ENCODE measurements around the gene SH3BP1.
"Not testable (repeated sequence)": the region's sequence is repeated elsewhere in the genome, so short reads cannot be mapped to it uniquely, and the experiment has no call there.

SH3BP1 gene, protein sequence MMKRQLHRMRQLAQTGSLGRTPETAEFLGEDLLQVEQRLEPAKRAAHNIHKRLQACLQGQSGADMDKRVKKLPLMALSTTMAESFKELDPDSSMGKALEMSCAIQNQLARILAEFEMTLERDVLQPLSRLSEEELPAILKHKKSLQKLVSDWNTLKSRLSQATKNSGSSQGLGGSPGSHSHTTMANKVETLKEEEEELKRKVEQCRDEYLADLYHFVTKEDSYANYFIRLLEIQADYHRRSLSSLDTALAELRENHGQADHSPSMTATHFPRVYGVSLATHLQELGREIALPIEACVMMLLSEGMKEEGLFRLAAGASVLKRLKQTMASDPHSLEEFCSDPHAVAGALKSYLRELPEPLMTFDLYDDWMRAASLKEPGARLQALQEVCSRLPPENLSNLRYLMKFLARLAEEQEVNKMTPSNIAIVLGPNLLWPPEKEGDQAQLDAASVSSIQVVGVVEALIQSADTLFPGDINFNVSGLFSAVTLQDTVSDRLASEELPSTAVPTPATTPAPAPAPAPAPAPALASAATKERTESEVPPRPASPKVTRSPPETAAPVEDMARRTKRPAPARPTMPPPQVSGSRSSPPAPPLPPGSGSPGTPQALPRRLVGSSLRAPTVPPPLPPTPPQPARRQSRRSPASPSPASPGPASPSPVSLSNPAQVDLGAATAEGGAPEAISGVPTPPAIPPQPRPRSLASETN

DNA sequence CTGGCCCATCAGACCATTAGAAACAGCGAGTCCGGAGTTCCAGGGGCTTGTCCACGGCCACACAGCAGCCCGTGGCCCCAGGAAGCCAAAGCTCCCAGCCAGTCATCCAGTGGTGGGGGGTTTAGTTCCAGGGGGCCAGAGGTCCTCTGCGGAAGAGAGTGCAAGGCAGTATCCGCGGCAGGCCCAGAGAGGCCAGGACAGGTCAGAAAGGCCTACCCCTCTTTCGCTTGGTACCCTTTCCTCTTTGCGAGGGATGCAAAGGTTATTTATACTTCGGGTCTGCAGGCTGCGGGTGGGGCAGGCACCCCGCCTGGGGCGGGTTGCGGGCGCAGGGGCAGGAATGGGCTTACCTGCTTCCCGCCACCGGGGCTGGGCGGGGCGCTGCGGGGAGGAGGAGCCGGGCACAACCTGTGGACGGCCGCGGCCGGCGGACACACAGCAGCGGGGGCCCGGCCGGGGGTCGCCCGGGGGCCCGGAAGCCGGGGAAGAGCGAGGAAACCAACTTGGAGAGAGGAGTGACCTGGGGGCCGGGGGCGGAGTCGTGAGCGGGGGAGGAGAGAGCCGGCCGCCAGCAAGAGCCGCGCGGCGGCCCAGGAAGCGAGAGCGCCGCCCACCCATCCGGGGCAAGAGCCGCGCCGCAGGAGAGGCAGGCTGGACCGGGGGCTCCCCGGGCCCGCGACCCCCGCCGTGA is at the start of gene SH3BP1:
Gene SH3BP1, plus strand, starts transcription at position 600 of the 691 bp plus-strand sequence. CDS start 119 bp downstream, outside the sequence.
- DNase-seq = peak; percentile 31 to 61

DNA sequence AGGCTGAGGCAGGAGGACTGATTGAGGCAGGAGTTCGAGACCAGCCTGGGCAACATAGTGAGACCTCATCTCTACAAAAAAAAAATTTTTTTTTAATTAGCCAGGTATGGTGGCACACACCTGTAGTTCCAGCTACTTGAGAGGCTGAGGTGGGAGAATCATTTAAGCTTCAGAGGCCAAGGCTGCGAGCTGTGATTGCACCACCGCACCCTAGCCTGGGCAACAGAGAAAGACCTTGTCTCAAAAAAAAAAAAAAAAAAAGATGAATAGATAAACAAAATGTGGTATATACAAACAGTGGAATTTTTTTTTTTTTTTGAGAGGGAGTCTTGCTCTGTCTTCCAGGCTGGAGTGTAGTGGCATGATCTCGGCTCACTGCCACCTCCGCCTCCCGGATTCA is 48.4 kb upstream of the SH3BP1 start:
- not testable (repeated sequence) for DNase-seq

DNA sequence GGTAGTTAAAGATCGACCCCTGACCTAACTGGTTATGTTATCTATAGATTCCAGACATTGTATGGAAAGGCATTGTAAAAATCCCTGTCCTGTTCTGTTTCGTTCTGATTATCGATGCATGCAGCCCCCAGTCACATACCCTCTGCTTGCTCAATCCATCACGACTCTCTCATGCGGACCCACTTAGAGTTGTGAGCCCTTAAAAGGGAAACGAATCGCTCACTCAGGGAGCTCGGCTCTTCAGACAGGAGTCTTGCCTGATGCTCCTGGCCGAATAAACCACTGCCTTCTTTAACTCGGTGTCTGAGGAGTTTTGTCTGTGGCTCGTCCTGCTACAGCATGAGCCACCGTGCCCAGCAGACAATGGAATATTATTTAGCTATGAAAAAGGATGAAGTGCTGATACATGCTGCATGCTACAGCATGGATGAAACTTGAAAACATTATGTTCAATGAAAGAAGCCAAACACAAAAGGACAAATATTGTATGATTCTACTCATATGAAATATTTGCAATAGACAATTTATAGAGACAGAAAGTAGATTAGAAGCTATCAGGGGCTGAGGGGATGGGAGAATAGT is 47.6 kb upstream of the SH3BP1 start:
- DNase-seq = no peak

DNA sequence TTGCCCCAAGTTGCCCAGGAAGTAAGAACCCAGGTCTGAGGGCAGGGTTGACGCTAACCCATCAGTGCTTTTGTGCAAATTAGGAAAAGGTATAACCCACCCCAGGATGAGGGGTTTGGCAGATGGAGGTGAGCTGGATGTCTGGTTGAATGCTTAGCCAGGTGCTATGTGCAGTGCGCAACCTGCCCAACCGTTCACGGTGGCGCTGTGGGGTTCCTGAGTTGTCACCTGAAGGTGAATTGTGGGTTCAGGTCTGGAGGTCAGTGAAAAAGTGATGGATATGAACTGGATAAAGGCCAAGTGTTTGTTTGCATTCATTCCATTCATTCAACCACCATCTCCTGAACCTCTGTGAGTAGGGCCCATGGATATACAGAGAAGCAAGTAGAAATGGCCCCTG is 45.2 kb upstream of the SH3BP1 start:
- DNase-seq = no peak

DNA sequence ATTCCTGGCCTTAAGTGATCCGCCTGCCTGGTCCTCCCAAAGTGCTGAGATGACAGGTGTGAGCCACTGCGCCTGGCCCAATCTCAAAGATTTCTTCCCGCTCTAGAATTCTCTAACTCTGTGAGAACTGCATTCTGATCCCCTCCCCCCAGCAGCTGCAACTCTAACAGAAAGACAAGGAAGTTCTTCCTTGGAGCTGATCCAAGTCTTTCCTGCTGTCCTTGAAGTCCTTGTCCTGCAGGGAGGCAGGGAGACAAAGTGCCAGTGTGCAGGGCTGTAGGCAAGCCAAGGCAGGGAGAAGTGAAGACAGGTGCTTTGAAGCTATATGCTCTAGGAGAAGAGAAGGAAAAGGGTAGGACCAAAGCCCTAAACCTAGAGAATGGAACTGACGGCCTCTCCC is 40.3 kb upstream of the SH3BP1 start:
- no peak for DNase-seq

DNA sequence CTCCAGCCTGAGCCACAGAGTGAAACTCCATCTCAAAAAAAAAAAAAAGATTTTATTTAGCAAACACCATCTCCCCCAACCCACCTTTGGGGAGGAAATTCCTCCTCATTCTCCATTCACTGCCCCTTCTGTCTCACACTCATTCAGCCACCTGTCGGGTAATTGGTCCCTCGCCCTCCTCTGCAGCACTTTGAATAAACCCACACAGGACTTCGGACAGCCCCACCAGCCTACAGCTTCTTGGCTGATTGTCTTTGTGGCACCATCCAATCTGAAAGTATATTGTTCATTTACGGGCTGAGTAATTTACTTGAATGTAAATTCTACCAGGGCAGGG is 38.3 kb upstream of the SH3BP1 start:
- DNase-seq = no peak

DNA sequence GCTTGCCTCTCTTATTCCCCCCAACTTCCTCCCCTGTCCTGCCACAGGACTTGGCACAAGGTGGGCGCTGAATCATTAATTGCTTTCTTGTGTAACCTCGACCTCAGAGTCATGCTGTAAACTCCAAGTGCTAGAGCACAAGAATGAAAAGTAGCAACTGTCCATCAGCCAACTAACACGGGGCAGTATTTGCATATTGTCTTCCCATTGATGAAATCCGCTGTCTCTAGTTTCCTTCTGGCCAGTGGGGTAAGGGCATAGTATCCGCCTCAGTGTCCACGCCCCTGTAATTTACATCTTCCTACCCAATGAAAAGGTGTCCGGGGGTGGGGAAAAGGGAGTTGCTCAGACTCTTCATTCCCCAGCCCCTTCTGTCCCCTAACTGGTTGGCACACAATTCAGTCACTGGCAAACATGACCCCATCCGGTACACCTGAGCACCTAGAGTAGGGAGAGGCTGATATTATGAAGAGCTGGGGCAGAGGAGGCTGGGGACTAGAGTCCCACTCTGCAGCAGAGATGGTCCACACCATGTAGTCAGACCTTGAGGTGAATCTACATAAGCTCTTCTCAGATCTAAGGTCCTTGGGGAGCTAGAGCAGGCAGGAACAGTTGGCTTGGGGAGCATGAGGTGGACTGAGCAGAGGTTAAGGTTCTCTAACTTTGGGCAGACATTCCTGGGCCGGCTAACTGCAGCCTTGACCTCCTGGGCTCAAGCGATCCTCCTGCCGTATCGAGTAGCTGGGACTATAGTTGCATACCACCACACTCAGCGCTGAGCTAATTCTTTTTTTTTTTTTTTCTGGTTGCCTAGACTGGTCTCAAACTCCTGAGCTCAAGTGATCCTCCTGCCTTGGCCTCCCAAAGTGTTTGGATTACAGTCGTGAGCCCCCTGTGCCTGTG is 37.7 kb upstream of the SH3BP1 start:
- no peak for DNase-seq

DNA sequence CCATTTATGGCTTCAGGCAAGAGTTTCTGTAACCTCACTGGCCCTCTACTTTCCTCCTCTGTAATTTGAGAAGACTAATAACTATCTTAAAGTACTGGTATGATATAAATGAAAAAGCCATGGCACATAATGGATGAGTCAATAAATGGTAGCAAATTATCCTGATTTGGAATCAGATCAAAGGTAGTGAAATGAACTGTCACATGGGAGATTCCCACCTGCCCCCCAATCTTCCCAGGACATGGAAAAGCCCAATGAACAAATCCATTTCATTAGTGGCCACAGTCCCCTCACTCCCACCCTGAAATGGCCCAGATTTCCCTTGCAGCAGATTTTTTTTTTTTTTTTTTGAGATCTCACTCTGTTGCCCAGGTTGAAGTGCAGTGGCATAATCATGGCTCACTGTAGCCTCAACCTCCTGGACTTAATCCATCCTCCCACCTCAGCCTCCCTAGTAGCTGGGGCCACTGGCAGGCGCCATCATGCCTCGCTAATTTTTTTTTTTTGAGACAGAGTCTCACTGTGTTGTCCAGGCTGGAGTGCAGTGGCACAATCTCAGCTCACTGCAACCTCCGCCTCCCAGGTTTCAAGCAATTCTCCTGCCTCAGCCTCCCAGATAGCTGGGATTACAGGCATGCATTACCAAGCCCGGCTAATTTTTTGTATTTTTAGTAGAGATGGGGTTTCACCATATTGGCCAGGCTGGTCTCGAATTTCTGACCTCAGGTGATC is 36.8 kb upstream of the SH3BP1 start:
- not testable (repeated sequence) for DNase-seq

DNA sequence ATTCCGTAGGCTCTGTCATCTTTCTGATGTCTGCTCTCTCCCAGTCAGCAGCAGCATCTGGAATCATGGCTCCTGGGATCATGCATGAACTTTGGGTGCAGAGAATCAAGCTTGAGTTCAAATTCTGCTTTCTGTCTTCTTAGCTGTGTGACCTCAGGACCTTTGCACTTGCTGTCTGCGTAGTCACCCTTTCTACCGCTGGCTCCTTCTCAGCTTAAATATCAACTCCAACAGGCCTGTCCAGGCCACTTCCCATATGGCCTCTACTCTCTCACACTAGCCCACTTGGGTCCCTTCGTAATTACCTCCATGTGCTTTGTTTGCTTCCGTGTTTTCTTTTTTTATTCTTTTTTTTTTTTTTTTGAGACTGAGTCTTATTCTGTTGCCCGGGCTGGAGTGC is 35.4 kb upstream of the SH3BP1 start:
- DNase-seq = no peak

DNA sequence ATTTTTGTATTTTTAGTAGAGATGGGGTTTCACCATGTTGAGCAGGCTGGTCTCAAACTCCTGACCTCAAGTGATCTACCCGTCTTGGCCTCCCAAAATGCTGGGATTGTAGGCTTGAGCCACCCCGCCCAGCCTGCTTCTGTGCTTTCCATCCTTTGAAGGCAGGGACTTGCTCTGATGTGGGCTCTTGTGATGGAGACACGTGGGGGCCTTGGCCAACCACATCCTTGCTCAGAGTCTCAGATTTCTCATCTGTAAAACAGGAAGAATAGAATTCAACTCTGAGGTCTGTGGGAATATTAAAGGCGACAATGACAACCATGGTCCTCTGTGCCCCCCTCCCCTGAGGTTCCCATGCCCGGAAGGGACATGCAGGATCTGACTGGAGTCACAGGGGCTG is 34.6 kb upstream of the SH3BP1 start:
- DNase-seq = peak; percentile 53 to 73

DNA sequence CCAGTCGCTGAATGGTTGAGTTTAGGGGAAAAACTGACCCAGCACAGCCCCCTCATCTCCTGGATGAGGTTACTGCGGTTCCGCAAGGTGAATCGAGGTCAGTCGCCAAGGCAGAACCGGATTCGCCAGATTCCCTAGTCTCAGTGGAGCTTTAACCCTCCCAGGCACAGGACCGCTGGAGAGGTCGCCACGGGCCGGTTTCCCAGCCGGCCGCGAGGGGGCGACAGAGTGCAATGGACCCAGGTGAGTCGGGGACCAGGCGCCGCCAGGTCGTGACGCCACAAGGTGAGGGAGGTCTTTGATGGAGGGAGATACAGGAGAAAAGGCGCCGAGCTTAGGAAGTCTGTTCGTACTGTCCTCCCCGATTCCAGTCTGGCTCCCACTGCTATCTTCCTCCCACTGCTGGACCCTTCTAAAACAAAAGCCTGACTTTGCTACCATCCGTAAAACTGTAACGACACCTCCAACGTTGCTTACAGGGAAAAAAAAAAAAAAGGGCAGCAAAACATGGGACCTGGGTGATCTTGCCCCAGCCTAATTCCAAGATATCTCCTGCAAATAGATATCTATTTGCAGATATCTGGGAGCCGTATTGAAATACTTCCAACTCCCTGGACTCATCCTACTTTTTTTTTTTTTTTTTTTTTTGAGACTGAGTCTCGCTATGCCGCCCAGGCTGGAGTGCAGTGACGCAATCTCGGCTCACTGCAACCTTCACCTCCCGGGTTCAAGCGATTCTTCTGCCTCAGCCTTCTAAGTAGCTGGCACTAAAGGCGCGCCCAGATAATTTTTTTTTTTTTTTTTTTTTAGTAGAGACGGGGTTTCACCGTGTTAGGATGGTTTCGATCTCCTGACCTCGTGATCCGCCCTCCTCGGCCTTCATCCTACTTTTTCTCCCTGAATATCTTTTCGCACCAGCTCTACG is 32.2 kb upstream of the SH3BP1 start:
- DNase-seq = peak; percentile 90

DNA sequence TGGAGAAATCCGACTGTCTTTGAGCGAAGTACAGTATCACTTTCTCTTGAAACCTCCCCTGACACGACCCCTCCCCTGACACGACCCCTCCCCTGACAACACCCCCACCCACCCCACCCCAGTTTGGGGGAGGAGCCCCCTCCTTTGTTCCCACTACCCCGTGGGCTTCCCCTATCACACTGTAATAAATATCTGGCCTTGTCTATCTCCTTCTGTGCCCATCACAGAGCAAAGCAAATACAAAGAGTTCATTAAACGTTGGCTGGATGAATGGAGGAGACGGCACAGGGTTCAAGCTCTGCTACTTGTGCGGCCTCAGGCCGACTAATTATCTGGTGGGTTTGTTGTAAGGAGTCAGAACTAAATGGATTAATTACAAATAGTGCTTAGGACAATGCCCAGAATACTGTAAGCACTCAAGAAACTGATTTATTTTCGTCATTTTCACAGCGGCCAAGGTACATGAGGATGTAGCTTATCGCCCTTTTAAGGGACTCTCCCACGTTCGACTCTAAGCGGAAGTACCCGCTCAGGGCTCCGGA is 31.5 kb upstream of the SH3BP1 start:
- no peak for DNase-seq

DNA sequence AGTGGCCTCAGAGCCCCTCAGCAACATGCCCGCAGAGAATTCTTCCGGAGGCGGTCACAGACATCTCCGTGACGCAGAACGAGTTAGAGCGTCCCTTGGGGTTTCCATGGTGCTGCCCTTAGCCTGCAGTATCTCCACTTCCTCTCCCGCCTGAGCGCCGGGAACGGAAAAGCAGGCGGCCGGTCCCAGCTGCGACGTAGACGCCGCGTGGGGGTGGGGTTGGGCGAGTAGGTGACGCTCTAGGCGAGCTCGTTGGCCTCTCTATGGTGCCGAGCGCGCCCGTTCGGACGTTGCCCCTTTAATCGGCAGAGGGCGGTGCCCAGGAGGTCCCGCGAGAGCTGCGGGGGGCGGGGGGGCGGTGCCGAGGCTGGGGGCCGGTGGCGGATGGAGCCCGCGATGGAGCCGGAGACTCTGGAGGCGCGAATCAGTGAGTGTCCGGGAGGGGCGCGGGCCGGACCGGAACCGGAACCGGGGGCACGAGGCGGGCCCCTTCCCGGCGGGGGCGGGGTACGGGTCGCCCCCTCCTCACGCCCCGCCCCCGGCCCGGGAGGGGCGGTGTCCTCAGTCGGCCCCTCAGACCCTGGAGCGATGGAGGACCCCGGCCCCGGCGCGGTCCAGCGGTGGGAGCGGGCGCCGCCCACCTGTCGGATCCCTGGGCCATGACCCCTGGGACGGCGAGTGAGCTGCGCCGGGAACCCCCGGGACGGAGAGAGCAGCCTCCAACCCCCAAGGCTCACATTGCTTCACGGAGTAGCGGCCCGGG is 30.8 kb upstream of the SH3BP1 start, which contains the start of gene GGA1:
Gene GGA1, plus strand, starts transcription at position 358 of the 763 bp plus-strand sequence. Its CDS starts 27 bp downstream, at position 385.
- DNase-seq = peak; percentile 97 to 99

DNA sequence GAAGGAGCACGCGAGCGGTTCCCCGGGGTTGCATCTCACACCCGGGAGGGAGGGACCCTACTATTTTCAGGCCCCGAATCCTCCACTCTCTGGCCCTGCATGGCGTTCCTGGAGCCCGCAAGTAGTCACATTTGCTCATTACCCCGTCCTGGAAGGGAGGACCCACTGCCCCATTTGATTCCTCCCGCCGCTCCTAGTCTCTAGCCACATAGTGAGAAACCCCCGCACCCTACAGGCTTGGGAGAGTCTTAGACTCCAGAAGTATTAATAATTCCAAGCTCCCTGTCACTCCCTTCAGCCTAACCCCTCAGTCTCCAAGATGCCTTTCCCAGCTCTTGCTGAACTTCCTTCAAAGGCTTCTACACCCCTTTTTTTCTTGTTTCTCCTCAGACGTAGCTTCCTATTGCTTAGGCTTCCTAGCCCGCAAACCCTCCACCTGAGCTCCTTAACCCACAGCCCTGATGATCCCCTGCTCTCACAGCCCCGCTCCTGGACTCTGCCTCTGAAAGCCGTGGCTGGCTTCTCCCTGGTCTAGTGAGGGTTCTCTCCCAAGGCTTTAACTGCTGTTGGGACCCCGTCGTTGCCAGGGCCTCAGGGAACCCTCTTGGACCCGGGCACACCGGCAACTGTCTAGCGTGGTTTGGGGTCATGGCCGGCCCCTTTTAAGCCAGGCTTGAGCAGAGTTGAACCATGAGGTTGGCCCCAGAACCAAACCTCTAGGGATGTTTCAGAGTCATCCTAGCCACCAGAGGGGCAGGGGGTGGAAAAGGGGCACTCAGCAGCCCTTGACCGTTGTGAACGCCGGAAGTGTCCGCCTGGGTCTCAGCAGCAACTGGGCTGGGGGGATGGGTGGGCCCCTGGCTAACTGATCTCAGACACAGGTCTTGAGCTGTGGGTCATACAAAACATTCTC is 30.0 kb upstream of the SH3BP1 start:
- DNase-seq = no peak

DNA sequence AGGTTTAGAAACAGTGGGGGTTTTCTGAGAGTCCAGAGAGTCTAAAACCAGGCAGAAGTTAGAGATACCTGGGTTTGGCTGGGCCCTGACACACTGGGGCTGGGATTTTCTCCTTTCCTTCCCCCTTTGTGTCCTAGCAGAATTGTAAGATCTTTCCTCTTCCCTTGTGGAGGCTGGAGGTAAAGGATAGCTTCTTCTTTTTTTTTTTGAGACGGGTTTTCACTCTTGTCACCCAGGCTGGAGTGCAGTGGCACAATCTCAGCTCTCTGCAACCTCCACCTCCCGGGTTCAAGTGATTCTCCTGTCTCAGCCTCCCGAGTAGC is 29.4 kb upstream of the SH3BP1 start:
- not testable (repeated sequence) for DNase-seq

DNA sequence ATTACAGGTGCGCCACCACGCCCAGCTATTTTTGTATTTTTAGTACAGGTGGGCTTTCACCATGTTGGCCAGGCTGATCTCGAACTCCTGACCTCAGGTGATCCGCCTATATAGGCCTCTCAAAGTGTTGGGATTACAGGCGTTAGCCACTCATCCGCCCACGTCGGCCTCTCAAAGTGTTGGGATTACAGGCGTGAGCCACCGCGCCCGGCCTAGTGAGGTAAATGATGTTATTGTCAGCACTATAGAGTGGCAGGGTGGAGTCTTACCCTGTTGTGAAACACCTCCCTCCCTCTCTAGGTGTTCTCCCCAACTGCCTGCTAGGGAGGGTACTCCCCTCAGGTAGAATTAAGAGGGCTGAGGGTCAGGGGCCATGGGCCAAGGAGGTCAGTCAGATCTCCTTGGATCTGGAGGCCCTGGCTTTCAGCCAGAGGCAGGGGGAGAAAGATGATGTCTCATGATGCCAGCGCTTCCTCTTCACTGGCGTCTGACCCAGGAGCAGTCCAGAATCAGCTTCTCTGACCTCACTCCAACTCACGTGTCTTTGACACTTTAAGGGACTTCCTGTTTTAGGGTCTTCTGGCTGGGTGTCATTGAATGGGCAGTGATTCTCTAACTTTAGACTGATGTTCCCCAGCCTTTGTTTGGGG is 28.9 kb upstream of the SH3BP1 start:
- peak in 1 of 2 donors; percentile 72 for DNase-seq

DNA sequence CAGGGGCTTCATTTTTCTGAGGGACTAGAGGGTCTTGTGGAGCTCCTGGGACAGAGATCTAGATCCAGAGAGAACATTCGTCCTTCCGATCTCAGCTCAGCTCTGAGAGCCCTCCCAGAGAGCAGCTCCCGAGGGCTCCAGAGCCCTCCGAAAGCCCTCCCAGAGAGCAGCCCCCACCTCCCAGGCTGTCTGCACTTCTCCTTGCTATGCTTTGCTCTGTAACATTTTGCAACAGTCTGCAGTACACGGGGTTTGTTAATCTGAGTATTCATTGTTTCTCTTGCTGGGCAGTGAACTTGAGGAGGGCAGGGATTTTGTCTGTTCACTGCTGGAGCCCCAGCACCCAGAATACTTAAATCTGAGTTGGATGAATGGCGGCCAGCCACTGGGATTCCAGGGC is 28.3 kb upstream of the SH3BP1 start:
- DNase-seq = no peak
